Airway epithelial cell (primary cell): ENCODE measurements around the gene HNF1A. TPM values are rescaled to one million over a fixed set of nuclear protein-coding genes. Genes with fewer than 3 reads are reported as not detected.

Experiments used
- total RNA-seq: library from RNA; depleted of rRNA; stranded (reverse); fragments of >200 nt; gene quantifications from 2 replicates; pipeline ENCODE4 v1.2.3, GENCODE V29; 2015

The HNF1A gene
- not detected in 2 replicates for total RNA-seq

GRCh38 chr12:120978296-120979219 lies at the start of gene HNF1A:
Gene HNF1A (plus strand): TSS chr12:120978543. CDS start chr12:120978769, 226 bp downstream.

GRCh38 chr12:121015825-121016766 lies 37.8 kb downstream of the HNF1A start, which contains the start of gene C12orf43:
Gene C12orf43 (minus strand): TSS chr12:121016487. CDS start chr12:121016474, 13 bp downstream.

GRCh38 chr12:121038861-121039668 lies 60.7 kb downstream of the HNF1A start, which contains the start of gene OASL:
Gene OASL (minus strand): TSS chr12:121039246. CDS start chr12:121038971, 275 bp downstream.

Other genes with a start within 250 kb of the HNF1A start
- gene SPPL3, start 74.2 kb upstream of the HNF1A start, total RNA-seq = 14.9 and 20.9 TPM in 2 replicates
- 9.3 and 10.6 TPM in 2 replicates for gene C12orf43, start 37.9 kb downstream of the HNF1A start, total RNA-seq
- gene OASL, start 60.7 kb downstream of the HNF1A start, total RNA-seq = 0.49 and 0.51 TPM in 2 replicates
- gene P2RX7, start 154.3 kb downstream of the HNF1A start, total RNA-seq = 0.05 and 0.56 TPM in 2 replicates
- gene P2RX4, start 231.6 kb downstream of the HNF1A start, total RNA-seq = 8.6 and 10.2 TPM in 2 replicates